Measurements from ENCODE around the gene UBE2H. TPM values are rescaled to one million over a fixed set of nuclear protein-coding genes. Genes with fewer than 3 reads are reported as not detected.
"Not testable (repeated sequence)": the region's sequence is repeated elsewhere in the genome, so short reads cannot be mapped to it uniquely, and the experiment has no call there.

UBE2H gene
- total and polyA plus RNA-seq, 4 donors, result 71.0 to 118 (median 97.7) TPM

DNA sequence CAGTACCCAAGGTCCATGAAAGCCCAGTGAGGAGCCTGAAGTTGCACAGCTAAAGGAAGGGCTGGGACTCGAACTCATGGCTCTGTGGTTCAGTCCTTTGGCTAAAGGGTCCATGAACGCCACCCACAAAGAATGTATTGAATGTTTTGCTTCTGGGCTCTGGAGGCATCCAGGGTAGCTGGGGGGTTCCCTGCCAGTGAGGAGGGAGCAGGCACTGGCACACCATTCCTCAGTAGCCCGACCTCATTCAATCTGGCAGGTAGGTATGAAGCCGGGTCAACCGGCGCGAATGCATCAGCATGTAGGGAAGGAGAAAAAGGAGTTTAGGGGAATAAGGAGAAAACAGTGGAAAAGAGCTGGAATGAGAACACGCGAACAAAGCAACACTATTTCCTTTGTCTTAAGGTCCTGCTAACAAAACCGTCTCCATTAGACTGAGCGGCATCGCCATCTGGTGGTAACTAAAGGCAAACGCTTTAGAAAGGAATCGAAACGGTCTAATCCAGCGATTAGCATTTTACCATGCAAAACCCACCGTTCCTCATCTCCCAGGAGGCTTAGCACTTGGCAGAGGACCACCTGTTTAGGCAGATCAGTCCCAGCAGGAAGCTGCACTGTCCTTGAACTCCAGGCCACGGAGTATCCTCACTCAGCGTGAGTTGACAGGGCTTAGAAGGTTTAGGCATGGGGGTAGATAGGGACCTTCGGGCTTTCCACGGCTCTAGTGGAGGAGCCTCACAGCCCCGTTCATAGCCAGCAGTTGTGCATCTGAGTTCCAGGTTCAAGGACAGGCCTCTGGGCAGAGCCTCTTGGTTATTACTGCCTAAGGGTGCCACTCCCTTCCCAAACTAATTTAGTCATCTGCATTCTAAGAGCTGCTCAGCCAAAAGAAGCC is 122.8 kb downstream of the UBE2H start:
- Histone ChIP-seq H3K4me1 (ENCODE audit: control insufficient read depth, insufficient read depth, low read length) (peaks cover 40% of the 10 kb centered on the region), H3K36me3 (ENCODE audit: control insufficient read depth, insufficient read depth, low read length) (peaks cover 12% of the 10 kb centered on the region), H3K27ac (ENCODE audit: low read depth, low read length) (peak overlapping the region; percentile 62), H3K9me3 (ENCODE audit: control insufficient read depth, insufficient read depth, low read length) (no peaks in the 10 kb centered on the region), H3K4me3 (ENCODE audit: low read depth, low read length) (peak overlapping the region; percentile 24), H3K27me3 (ENCODE audit: control insufficient read depth, insufficient read depth, low read length) (no peaks in the 10 kb centered on the region)
- 11% methylated on average over 17 of the region's 22 CpGs for WGBS (ENCODE audit: insufficient coverage)
- peak in 5 of 6 donors; percentile 75 to 97 (median 77) for DNase-seq (ENCODE audit: low read depth in 4 of 6, low spot score in 6 of 6)

DNA sequence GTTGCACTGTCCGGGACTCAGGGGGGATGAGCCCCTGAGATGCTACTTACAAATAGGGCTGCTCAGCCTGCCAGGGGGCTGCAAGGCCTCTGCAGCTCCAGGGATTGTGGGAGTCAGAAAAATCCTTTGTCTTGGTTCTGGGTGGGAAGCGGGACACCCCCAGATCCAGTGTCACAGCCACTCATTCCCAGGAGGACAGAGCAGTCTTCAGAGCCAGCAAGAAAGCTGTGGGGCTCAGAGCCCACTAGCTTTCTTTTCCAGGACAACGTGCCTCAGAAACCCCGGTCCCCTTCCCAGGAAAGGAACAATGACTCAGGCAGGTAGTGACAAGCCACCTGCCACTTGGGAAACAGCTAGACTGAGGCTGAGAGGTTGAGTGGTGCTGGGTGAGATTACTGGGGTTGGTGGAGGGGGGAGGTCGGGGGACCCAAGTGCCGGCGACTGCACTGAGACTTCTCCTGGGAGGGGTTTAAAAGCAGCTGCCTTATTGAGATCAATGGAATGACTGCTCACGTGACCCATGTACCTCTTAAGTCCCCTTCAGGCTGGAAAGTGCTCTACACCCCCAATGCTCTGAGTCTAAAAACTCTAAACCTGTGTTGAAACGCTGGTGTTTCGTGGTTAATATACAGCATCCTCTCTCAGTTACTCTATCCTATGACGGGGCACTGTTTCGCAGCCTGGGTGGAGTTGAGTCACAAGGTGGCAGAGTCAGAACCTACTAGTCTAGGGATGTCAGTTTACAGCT is 123.6 kb downstream of the UBE2H start:
- peak overlapping the region; percentile 62 for H3K27ac ChIP-seq (ENCODE audit: low read depth, low read length)
- H3K9me3 ChIP-seq (ENCODE audit: control insufficient read depth, insufficient read depth, low read length), result no peaks in the 10 kb centered on the region
- no peaks in the 10 kb centered on the region for H3K27me3 ChIP-seq (ENCODE audit: control insufficient read depth, insufficient read depth, low read length)
- H3K4me3 ChIP-seq (ENCODE audit: low read depth, low read length), result no peak overlapping the region
- peaks cover 12% of the 10 kb centered on the region for H3K36me3 ChIP-seq (ENCODE audit: control insufficient read depth, insufficient read depth, low read length)
- 84% methylated on average over 8 of the region's 12 CpGs for WGBS (ENCODE audit: insufficient coverage)
- peak in 1 of 6 donors; percentile 34 for DNase-seq (ENCODE audit: low read depth in 4 of 6, low spot score in 6 of 6)
- peaks cover 45% of the 10 kb centered on the region for H3K4me1 ChIP-seq (ENCODE audit: control insufficient read depth, insufficient read depth, low read length)

DNA sequence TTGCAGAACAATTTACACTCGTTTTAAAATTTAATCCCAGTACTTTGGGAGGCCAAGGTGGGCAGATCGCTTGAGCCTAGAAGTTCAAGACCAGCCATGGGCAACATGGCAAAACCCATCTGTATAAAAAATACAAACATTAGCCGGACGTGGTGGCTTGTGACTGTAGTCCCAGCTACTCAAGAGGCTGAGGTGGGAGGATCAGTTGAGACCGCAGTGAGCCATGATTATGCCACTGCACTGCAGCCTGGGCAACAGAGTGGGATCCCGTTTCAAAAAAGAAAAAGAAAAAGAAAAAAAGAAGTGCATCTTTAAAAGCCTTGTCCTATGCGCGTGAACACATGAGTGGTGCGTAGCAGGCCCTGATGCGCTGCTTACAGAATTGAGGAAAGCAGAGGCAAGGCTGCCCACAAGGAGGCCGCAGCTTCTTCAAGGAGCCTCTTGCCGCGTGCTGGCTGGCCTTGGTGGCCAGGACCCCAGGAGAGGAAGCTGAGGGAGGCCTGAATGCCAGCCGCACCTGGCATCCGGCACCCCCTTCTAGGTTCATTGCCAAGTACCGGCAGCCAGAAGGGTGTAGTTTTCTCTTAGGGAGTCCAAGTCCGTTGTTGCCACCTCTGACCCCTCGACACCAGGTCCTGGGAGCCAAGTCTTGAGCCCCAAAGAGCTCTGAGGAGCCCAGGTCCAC is 124.5 kb downstream of the UBE2H start:
- 89% methylated on average over 17 of the region's 18 CpGs for WGBS (ENCODE audit: insufficient coverage)
- no peaks in the 10 kb centered on the region for H3K9me3 ChIP-seq (ENCODE audit: control insufficient read depth, insufficient read depth, low read length)
- no peak overlapping the region for H3K27ac ChIP-seq (ENCODE audit: low read depth, low read length)
- peaks cover 45% of the 10 kb centered on the region for H3K4me1 ChIP-seq (ENCODE audit: control insufficient read depth, insufficient read depth, low read length)
- H3K4me3 ChIP-seq (ENCODE audit: low read depth, low read length), result no peak overlapping the region
- H3K36me3 ChIP-seq (ENCODE audit: control insufficient read depth, insufficient read depth, low read length), result peaks cover 12% of the 10 kb centered on the region
- no peaks in the 10 kb centered on the region for H3K27me3 ChIP-seq (ENCODE audit: control insufficient read depth, insufficient read depth, low read length)
- no peak for DNase-seq (ENCODE audit: low read depth in 4 of 6, low spot score in 6 of 6)

DNA sequence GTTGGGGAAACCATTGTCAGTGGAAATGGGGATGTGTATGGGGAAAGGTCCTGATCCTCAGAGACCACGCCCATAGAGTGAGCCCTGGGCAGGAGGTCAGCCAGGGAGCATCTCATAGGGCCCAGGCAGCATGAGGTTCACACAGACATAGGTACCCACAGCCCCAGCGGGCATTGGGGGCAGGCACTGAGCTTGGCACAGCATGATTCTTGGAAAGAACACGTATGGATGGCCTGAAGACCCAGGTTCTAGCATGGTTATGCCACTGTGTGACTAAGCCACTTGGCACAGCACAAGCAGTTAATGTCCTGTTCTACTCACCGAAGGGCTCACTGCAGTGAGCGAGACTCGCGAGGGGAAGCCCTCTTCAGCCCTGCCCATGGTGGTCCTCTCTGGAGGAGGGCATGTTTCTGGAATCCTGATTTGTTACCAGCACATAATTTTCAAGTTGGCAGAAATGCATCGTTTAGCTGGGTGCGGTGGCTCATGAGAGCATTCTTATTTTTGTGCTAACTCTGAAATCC is 125.2 kb downstream of the UBE2H start:
- H3K9me3 ChIP-seq (ENCODE audit: control insufficient read depth, insufficient read depth, low read length), result no peaks in the 10 kb centered on the region
- 71% methylated on average over 9 of the region's 9 CpGs for WGBS (ENCODE audit: insufficient coverage)
- peaks cover 12% of the 10 kb centered on the region for H3K36me3 ChIP-seq (ENCODE audit: control insufficient read depth, insufficient read depth, low read length)
- peaks cover 45% of the 10 kb centered on the region for H3K4me1 ChIP-seq (ENCODE audit: control insufficient read depth, insufficient read depth, low read length)
- no peak overlapping the region for H3K4me3 ChIP-seq (ENCODE audit: low read depth, low read length)
- H3K27me3 ChIP-seq (ENCODE audit: control insufficient read depth, insufficient read depth, low read length), result no peaks in the 10 kb centered on the region
- no peak for DNase-seq (ENCODE audit: low read depth in 4 of 6, low spot score in 6 of 6)
- H3K27ac ChIP-seq (ENCODE audit: low read depth, low read length), result no peak overlapping the region

DNA sequence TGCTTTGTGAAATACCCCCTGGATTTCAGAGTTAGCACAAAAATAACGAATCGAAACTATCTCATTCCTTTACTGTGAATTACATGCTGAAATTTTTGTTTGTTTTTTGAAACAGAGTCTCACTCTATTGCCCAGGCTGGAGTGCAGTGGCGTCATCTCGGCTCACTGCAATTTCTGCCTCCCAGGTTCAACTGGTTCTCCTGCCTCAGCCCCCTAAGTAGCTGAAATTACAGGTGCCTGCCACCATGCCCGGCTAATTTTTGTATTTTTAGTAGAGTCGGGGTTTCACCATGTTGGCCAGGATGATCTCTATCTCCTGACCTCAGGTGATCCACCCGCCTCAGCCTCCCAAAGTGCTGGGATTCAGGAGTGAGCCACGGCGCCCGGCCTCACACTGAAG is 125.9 kb downstream of the UBE2H start:
- H3K36me3 ChIP-seq (ENCODE audit: control insufficient read depth, insufficient read depth, low read length), result peaks cover 13% of the 10 kb centered on the region
- H3K9me3 ChIP-seq (ENCODE audit: control insufficient read depth, insufficient read depth, low read length); H3K27ac ChIP-seq (ENCODE audit: low read depth, low read length); DNase-seq (ENCODE audit: low read depth in 4 of 6, low spot score in 6 of 6); H3K4me3 ChIP-seq (ENCODE audit: low read depth, low read length); H3K27me3 ChIP-seq (ENCODE audit: control insufficient read depth, insufficient read depth, low read length): not testable (repeated sequence)
- peaks cover 40% of the 10 kb centered on the region for H3K4me1 ChIP-seq (ENCODE audit: control insufficient read depth, insufficient read depth, low read length)
- 50% methylated on average over 2 of the region's 10 CpGs for WGBS (ENCODE audit: insufficient coverage)

DNA sequence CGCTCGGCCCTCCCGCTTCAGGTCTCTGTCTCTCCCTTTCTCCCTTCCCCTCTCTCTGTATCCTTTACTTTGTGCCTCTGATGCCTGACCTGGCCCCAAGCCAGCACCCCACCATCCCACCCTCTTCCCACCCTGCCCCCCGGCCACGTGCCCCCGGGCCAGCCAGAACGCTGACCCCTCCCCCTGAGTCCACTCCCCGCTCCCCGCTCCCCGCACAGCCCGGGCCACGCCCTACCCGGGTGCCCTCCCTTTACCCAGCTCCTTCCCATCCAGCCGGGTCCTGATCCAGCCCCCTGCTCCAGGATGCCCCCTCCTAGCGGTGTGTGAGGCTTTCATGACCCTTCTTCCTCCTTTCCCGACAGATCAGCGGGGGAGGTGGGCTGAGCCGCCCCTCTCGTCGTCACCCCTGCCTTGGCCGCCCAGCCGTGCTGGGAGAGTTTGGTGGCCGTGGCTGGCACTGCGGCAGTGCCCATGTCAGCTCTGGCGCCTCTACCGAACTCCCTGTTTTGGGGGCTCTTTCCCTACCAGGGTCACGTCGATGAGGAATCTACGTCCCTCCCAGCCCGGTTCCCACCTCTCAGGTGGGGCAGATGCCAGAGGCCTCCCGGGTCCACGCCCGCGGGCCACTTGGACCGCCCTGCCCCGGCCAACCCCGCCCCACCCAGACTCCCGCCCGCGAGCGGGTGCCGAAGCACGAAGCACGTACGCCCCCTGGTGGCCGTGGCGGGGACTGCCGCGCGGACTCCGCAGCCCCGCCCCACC is 127.4 kb downstream of the UBE2H start:
- Histone ChIP-seq H3K4me1 (ENCODE audit: control insufficient read depth, insufficient read depth, low read length) (peaks cover 29% of the 10 kb centered on the region), H3K9me3 (ENCODE audit: control insufficient read depth, insufficient read depth, low read length) (no peaks in the 10 kb centered on the region), H3K4me3 (ENCODE audit: low read depth, low read length) (peak overlapping the region; percentile 81), H3K36me3 (ENCODE audit: control insufficient read depth, insufficient read depth, low read length) (peaks cover 18% of the 10 kb centered on the region), H3K27me3 (ENCODE audit: control insufficient read depth, insufficient read depth, low read length) (no peaks in the 10 kb centered on the region), H3K27ac (ENCODE audit: low read depth, low read length) (peak overlapping the region; percentile 69)
- WGBS (ENCODE audit: insufficient coverage), result under 1% methylated on average over 32 of the region's 52 CpGs
- DNase-seq (ENCODE audit: low read depth in 4 of 6, low spot score in 6 of 6), result peak in 5 of 6 donors; percentile 49 to 93 (median 72)

DNA sequence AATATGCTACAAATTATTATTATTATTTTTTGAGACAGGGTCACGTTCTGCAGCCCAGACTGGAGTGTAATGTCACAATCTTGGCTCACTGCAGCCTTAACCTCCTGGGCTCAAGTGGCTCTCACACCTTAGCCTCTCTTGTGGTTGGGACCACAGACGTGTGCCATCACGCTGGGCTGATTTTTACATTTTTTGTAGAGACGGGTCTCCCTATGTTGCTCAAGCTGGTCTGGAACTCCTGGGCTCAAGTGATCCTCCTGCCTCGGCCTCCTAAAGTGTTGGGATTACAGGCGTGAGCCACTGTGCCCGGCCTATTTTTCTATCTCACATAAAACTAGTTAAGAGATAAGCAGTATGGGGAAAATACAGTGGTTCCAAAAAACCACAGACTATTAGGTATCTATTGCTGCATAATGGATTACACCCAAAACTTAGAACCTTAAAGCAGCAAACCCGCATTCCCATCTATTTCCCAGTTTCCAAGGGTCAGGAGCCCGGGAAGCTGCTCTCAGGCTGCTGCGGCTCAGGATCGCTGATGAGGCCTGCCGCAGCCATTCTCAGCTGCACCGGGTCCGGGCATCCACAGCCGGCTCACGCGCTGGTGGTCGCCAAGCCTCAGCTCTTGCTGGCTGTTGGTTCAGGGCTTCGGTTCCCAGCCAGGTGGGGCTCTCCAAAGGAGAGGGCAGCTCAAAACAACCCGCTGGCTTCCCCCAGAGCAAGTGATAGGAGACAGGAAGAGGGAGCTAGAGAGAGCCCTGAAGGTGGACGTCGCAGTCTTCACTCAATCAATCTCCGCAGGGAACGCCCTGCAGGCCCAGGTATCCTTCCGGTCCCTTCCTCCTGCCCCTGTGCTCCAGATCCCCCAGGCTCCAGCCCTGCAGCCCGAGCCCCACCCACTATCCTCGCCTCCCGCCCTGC is 128.2 kb downstream of the UBE2H start:
- peak in 3 of 6 donors; percentile 35 to 91 (median 78) for DNase-seq (ENCODE audit: low read depth in 4 of 6, low spot score in 6 of 6)
- no peaks in the 10 kb centered on the region for H3K9me3 ChIP-seq (ENCODE audit: control insufficient read depth, insufficient read depth, low read length)
- no peak overlapping the region for H3K27ac ChIP-seq (ENCODE audit: low read depth, low read length)
- peaks cover 18% of the 10 kb centered on the region for H3K36me3 ChIP-seq (ENCODE audit: control insufficient read depth, insufficient read depth, low read length)
- H3K27me3 ChIP-seq (ENCODE audit: control insufficient read depth, insufficient read depth, low read length), result no peaks in the 10 kb centered on the region
- H3K4me3 ChIP-seq (ENCODE audit: low read depth, low read length), result peak overlapping the region; percentile 81
- WGBS (ENCODE audit: insufficient coverage), result 17% methylated on average over 24 of the region's 28 CpGs
- peaks cover 21% of the 10 kb centered on the region for H3K4me1 ChIP-seq (ENCODE audit: control insufficient read depth, insufficient read depth, low read length)

DNA sequence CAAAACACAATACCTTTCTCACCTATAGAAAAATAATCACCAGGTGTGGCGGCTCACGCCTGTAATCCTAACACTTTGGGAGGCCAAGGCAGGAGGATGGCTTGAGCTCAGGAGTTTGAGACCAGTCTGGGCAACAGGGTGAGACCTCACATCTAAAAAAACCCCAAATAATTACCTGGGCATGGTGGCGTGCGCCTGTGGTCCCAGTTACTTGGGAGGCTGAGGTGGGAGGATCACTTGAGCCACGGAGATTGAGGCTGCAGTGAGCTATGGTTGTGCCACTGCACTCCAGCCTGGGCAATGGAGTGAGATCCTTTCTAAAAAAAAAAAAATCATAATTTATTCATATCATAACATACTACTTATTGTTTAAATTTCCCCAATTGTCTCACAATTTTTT is 129.6 kb downstream of the UBE2H start:
- no CpG with 5 or more reads among the region's 5 CpGs for WGBS (ENCODE audit: insufficient coverage)
- not testable (repeated sequence) for H3K9me3 ChIP-seq (ENCODE audit: control insufficient read depth, insufficient read depth, low read length); H3K27me3 ChIP-seq (ENCODE audit: control insufficient read depth, insufficient read depth, low read length); DNase-seq (ENCODE audit: low read depth in 4 of 6, low spot score in 6 of 6); H3K27ac ChIP-seq (ENCODE audit: low read depth, low read length); H3K4me3 ChIP-seq (ENCODE audit: low read depth, low read length)
- H3K4me1 ChIP-seq (ENCODE audit: control insufficient read depth, insufficient read depth, low read length), result peaks cover 20% of the 10 kb centered on the region
- peaks cover 12% of the 10 kb centered on the region for H3K36me3 ChIP-seq (ENCODE audit: control insufficient read depth, insufficient read depth, low read length)

All from spinal cord (tissue), 10 donors.